HL-60/S4 treated with phorbol 12-myristate 13-acetate at 8.2 ng/mL for 4 days and 3 days (cell line): Measurements from ENCODE around the gene KMT2A.

Experiments
- in situ Hi-C: fragments of 300-500 bp; cut with MboI; formaldehyde crosslinking; loops from 2 replicates; pipeline ENCODE4 v1.15.0; 2022; ENCODE audit warnings: low sequenced_read_pairs

KMT2A gene

GRCh38 chr11:118574636-118575035 is 138.3 kb downstream of the KMT2A start:
- in situ Hi-C loops = no loop called here
